GM21576 (cell line): ENCODE data around the gene MRPS15.

ENCODE experiments used
- ATAC-seq: cut with Tn5 transposase; IDR thresholded peaks from one replicate; pipeline ENCODE4 v1.9.1; 2021; ENCODE audit warnings: mild to moderate bottlenecking, moderate library complexity; ENCODE audit not compliant: unreplicated experiment

The MRPS15 gene

GRCh38 chr1:36463463-36463802 is 751 bp downstream of the MRPS15 start:
- ATAC-seq = no peak

DNA sequence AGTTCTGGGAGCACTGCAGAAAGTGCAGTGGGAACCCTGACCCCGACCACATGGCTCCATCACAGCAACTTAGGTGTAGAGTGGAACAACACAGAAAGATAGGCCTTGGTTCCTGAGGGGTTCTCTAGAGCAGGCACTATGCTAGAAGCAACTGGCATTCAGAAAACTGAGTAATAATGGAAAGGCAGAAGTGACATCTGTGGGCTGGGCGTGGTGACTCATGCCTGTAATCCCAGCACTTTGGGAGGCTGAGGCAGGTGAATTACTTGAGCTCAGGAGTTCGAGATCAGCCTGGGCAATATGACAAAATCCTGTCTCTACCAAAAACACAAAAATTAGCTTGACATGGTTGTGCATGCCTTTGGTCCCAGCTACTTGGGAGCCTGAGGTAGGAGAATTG is 5.3 kb downstream of the MRPS15 start:
- ATAC-seq = no peak

- ATAC-seq = no peak
Measured at GRCh38 chr1:36457691-36458090, 6.5 kb downstream of the MRPS15 start.

GRCh38 chr1:36456391-36456928 is 7.7 kb downstream of the MRPS15 start:
- no peak for ATAC-seq

DNA sequence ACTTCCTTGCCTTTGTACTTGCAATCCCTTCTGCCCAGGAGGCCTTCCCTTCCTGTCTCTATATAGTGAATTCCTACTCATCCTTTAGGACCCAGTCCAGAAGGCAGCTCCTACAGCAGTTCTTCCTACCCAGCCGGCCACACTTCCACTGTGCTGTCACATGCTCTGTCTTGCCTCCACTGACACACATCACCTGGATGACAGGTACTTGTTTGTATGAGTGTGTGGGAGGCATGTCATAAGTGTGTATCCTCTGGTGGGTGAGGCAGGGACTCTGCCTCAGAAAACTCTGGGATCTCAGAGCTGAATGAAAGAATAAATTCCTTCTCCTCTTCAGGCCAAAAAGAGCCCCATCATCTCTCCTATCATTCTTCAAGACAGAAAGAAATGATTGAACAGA is 8.8 kb downstream of the MRPS15 start:
- ATAC-seq = no peak

GRCh38 chr1:36453600-36454388 is 10.4 kb downstream of the MRPS15 start:
- no peak for ATAC-seq

GRCh38 chr1:36453051-36453450 is 11.1 kb downstream of the MRPS15 start:
- no peak for ATAC-seq

GRCh38 chr1:36450919-36451305 is 13.3 kb downstream of the MRPS15 start:
- no peak for ATAC-seq

DNA sequence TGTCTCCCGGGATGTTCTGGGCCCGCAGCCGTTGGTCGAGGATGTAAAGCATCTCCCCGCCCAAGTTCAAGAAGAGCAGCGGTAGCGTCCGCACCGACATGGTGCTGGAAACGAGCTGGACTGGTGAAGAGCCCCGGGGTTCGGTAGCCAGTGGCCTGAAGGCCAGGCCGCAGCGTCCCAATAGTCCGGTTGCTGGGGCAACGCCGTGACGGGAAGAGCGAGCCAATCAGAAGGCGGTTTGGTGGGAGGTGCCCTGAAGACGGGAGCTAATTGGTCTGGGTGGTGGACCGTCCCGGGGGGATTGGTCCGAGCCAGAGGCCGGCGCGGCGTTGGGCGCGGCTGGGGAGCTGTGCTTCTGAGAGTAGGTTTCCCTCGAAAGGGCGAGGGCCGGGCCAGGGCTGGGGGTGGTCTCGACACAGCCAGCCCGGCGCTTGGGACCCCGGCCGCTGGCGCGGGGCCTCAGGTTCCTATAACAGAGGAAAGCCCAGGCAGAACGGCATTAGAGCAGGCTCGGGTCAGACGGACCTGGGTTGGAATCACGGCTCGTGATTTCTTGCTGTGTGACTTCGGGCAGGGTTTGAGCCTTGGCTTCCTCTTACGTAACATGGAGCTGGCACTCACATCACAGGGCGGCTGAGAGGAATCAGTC is 13.8 kb downstream of the MRPS15 start, which contains the start of gene OSCP1:
TSS of gene OSCP1 (minus strand) at position 182 of the 649 bp plus-strand sequence. CDS start at position 100, 82 bp downstream.
- ATAC-seq = peak; percentile 98

GRCh38 chr1:36448530-36449056 is 15.6 kb downstream of the MRPS15 start:
- ATAC-seq = no peak

DNA sequence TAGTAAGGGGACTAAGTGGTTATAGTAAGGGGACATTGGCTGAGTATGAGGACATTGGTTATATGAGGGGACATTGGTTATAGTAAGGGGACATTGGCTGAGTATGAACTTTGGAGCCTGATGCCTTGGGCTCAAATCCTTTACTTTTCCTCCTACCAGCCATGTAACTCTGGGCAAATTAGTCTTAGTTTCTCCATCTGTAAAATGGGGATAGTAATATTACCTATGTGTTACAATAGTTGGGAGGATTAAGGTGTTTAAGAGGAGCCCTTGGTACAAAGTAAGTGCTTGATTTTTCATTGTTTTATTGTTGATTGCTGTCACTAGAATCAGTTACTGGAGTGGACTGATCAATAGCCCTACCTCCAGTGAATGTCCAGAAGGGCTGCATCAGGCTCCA is 16.7 kb downstream of the MRPS15 start:
- ATAC-seq = no peak

DNA sequence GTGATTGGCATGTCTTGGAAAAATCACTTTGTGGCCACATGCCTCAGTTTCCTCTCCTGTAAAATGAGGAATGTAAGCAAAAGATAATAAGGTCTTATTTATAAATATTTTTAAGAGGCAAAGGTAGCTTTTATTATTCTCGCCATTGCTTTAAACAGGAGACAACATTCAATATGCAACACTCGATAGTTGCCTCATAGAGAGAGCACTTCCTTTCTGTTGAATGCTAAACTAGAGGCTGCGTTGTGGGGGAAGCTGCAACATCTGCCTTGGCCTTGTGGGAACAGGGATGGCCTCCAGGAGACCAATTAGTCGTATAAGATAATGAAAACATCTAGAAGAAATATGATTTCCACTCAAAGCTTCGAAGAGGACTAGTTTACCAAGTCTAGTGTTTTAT is 17.4 kb downstream of the MRPS15 start:
- ATAC-seq = no peak

GRCh38 chr1:36446271-36446670 is 17.9 kb downstream of the MRPS15 start:
- ATAC-seq = no peak

- no peak for ATAC-seq
Measured at GRCh38 chr1:36443297-36443696, 20.9 kb downstream of the MRPS15 start.

GRCh38 chr1:36442337-36442736 is 21.8 kb downstream of the MRPS15 start:
- ATAC-seq = no peak

- ATAC-seq = no peak
Measured at GRCh38 chr1:36440646-36441045, 23.5 kb downstream of the MRPS15 start.

DNA sequence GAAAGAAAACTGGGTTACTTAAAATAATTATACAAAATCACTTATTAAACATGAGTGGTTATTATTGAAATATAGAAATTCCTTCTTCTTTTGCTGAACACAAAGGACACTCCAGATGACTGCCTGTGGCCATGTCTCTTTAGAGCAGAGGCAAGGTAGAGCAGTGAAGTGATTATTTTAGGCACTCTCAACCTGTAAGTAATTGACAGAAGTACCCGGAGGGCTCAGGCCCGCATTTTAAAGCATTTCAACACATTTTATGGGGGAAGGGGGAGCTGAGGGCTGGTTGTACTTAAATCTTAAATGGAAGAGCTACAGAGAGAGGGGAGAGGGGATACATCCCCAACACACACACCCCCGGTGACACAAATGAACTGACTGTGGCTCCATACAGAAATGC is 24.1 kb downstream of the MRPS15 start:
- no peak for ATAC-seq

- ATAC-seq = no peak
Measured at GRCh38 chr1:36438715-36439114, 25.5 kb downstream of the MRPS15 start.

DNA sequence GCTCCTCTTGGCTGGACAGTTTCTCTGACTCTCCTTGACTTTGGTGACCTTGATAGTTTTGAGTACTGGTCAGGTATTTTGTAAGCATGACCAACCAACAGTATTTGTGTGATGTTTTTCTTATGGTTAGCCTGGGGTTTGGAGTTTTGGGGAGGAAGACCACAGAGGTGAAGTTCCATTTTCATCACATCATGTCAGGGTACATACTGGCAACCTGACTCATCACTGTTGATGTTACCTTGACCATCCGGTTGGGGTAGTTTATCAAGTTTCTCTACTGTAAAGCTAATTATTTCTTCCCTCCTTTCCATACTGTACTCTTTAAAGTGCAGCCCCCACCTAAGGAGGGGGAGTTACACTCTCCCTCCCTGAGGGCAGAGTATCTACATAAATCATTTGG is 27.4 kb downstream of the MRPS15 start:
- ATAC-seq = no peak

DNA sequence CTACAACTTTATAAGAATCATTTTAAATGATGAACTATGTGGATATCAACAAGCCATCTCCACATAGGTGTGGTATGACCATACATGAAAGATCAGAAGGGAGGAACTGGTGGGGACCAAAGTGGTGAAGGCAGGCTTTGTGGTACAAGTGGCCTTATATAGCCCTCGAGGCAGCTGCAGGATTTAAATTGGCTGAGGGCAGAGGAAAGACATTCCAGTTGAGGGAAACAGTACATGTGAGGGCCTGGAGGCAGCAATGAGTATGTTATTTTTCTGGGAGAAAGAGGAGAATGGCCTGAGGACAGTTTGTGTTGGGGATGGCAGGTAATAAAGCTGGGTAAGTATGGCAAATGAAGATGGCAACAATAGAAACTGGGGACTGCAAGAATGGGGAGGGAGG is 31.1 kb downstream of the MRPS15 start:
- no peak for ATAC-seq

DNA sequence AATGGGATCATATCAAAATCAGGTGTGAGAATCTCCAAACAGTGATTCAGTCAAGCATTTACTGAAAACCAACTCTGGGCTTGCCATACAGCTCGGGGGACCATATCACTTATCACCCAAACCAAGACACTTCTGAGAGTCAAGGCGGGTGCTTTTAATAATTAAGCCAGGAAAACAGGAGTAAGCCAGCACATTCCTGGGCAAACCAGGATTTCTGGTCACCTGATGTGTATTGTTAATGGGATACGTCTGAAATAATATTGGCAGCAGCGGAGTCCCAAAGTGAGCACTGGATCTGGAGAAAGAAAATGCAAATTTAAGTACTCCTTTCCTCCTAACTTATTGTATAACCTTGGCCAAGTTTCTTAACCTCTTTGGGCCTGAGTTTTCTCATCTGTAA is 31.6 kb downstream of the MRPS15 start:
- ATAC-seq = no peak

- no peak for ATAC-seq
Measured at GRCh38 chr1:36425791-36426190, 38.4 kb downstream of the MRPS15 start.
